Measurements from ENCODE around the gene KCNE4. TPM values are rescaled to one million over a fixed set of nuclear protein-coding genes. Genes with fewer than 3 reads are reported as not detected.

Gene KCNE4
- polyA plus RNA-seq, 1 donor from 2014 or later = not detected

DNA sequence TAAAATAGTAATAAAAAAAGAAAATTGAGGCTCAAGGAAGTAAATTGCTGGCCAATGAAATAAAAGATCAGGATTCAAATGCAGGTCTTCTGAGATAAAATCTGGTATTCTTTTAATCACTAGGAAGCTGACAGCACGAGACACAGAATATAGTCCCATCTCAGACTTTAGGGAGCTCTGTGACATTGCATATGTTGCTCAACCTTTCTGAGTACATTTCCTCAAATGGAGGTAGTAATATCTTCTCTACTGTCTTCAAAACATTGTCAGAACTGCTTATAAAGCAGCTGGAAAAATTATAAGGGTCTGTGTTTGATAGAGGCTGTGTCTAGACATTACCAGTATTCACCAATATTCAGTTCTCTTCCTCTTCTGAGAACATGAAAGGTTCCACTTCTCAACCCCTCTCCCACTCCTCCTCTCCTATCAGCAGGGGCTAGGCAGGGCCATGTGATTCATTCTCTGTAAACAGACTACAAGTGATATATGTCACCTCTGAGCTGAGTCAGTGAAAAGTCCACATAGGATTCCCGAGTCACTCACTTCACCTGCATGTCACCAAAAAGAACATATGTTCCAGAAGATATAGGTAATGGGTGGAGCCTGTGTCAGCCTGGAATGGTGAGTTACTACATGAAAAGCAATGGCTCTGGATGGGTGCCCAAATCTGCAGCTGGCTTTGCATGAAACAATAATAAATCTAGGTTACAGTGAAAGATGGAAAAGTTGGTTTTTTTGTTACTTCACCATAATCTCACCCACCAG lies 7.1 kb downstream of the KCNE4 start:
- no peak overlapping the region for H3K4me2 ChIP-seq (ENCODE audit: low read length)
- no peak for TF ChIP-seq RAD21 (conservative IDR thresholded peaks at IDR 0.05)
- TF ChIP-seq, protein P1, sequence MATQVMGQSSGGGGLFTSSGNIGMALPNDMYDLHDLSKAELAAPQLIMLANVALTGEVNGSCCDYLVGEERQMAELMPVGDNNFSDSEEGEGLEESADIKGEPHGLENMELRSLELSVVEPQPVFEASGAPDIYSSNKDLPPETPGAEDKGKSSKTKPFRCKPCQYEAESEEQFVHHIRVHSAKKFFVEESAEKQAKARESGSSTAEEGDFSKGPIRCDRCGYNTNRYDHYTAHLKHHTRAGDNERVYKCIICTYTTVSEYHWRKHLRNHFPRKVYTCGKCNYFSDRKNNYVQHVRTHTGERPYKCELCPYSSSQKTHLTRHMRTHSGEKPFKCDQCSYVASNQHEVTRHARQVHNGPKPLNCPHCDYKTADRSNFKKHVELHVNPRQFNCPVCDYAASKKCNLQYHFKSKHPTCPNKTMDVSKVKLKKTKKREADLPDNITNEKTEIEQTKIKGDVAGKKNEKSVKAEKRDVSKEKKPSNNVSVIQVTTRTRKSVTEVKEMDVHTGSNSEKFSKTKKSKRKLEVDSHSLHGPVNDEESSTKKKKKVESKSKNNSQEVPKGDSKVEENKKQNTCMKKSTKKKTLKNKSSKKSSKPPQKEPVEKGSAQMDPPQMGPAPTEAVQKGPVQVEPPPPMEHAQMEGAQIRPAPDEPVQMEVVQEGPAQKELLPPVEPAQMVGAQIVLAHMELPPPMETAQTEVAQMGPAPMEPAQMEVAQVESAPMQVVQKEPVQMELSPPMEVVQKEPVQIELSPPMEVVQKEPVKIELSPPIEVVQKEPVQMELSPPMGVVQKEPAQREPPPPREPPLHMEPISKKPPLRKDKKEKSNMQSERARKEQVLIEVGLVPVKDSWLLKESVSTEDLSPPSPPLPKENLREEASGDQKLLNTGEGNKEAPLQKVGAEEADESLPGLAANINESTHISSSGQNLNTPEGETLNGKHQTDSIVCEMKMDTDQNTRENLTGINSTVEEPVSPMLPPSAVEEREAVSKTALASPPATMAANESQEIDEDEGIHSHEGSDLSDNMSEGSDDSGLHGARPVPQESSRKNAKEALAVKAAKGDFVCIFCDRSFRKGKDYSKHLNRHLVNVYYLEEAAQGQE (IDR thresholded peaks at IDR 0.05; ENCODE audit: borderline replicate concordance) = no peak
- TF ChIP-seq EZH2 (IDR thresholded peaks at IDR 0.05; ENCODE audit: borderline replicate concordance, insufficient read depth, low read length, poor library complexity, severe bottlenecking) = no peak
- TF ChIP-seq SMC3 (conservative IDR thresholded peaks at IDR 0.05; ENCODE audit: poor library complexity) = no peak
- TF ChIP-seq MXI1 (conservative IDR thresholded peaks at IDR 0.05; ENCODE audit: poor library complexity, severe bottlenecking) = no peak
- TF ChIP-seq EP300 (conservative IDR thresholded peaks at IDR 0.05; ENCODE audit: poor library complexity, severe bottlenecking) = no peak
- TF ChIP-seq, protein P2, sequence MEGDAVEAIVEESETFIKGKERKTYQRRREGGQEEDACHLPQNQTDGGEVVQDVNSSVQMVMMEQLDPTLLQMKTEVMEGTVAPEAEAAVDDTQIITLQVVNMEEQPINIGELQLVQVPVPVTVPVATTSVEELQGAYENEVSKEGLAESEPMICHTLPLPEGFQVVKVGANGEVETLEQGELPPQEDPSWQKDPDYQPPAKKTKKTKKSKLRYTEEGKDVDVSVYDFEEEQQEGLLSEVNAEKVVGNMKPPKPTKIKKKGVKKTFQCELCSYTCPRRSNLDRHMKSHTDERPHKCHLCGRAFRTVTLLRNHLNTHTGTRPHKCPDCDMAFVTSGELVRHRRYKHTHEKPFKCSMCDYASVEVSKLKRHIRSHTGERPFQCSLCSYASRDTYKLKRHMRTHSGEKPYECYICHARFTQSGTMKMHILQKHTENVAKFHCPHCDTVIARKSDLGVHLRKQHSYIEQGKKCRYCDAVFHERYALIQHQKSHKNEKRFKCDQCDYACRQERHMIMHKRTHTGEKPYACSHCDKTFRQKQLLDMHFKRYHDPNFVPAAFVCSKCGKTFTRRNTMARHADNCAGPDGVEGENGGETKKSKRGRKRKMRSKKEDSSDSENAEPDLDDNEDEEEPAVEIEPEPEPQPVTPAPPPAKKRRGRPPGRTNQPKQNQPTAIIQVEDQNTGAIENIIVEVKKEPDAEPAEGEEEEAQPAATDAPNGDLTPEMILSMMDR (IDR thresholded peaks at IDR 0.05; ENCODE audit: poor library complexity, severe bottlenecking) = no peak
- no peak for TF ChIP-seq TAF1 (IDR thresholded peaks at IDR 0.05; ENCODE audit: low read depth)
- no peak overlapping the region for H2AFZ ChIP-seq (ENCODE audit: low read depth, low read length)
- H3K9me2 ChIP-seq (ENCODE audit: insufficient read depth, low read length) = no peaks in the 10 kb centered on the region
- H3K9me3 ChIP-seq (ENCODE audit: low read length) = no peaks in the 10 kb centered on the region
- no peaks in the 10 kb centered on the region for H3F3A ChIP-seq (ENCODE audit: insufficient read depth, low read length, poor library complexity, severe bottlenecking)
- H3K27me3 ChIP-seq (ENCODE audit: insufficient read depth, low read depth, low read length) = no peaks in the 10 kb centered on the region
- H3K79me2 ChIP-seq (replicated peaks; ENCODE audit: insufficient read depth, low read length) = no peaks in the 10 kb centered on the region
- no peaks in the 10 kb centered on the region for H3K36me3 ChIP-seq (ENCODE audit: insufficient read depth, low read length)
- H3K9ac ChIP-seq (ENCODE audit: low read length) = no peak overlapping the region
- no peak overlapping the region for H3K4me3 ChIP-seq (ENCODE audit: low read length)
- no peak overlapping the region for H3K27ac ChIP-seq (ENCODE audit: low read length)
- no peaks in the 10 kb centered on the region for H4K20me1 ChIP-seq (ENCODE audit: insufficient read depth)

DNA sequence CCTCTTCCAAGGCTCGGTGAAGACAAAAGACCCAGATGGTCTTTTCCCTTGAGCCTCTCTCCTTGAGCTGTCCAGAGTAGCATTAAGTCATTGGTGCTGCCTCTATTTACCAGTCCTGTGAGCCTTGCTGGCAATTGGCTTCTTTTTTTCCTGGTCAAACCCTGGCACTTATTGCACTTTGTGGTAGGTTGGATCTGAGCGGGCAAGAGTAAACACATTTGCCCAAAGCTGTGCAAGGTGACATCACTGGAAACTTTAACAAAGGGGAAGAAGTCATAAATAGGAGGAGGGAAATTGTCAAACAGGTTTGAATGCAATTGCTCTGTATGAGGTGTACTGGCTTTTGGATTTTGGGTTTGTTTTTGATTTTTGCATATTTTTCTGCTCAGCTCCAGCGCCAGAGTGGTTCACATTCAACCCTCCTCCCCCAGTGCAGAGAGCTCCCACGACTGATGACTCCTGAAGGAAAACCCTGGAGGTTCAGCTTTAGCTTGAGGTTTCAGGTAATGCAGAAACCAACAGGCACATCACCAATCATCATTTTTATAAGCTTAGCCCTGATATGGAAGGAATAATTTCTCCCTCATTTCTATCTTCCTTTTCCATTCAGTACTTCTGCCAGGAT lies 8.3 kb downstream of the KCNE4 start:
- TF ChIP-seq MXI1 (conservative IDR thresholded peaks at IDR 0.05; ENCODE audit: poor library complexity, severe bottlenecking) = no peak
- TF ChIP-seq, protein P2 (IDR thresholded peaks at IDR 0.05; ENCODE audit: poor library complexity, severe bottlenecking) = no peak
- no peak for TF ChIP-seq TAF1 (IDR thresholded peaks at IDR 0.05; ENCODE audit: low read depth)
- TF ChIP-seq, protein P1 (IDR thresholded peaks at IDR 0.05; ENCODE audit: borderline replicate concordance) = no peak
- TF ChIP-seq RAD21 (conservative IDR thresholded peaks at IDR 0.05) = no peak
- TF ChIP-seq EZH2 (IDR thresholded peaks at IDR 0.05; ENCODE audit: borderline replicate concordance, insufficient read depth, low read length, poor library complexity, severe bottlenecking) = no peak
- TF ChIP-seq EP300 (conservative IDR thresholded peaks at IDR 0.05; ENCODE audit: poor library complexity, severe bottlenecking) = no peak
- no peak for TF ChIP-seq POLR2AphosphoS5 (IDR thresholded peaks at IDR 0.05)
- TF ChIP-seq SMC3 (conservative IDR thresholded peaks at IDR 0.05; ENCODE audit: poor library complexity) = no peak
- no peak overlapping the region for H3K9ac ChIP-seq (ENCODE audit: low read length)
- no peaks in the 10 kb centered on the region for H3K9me3 ChIP-seq (ENCODE audit: low read length)
- H3K4me3 ChIP-seq (ENCODE audit: low read length) = no peak overlapping the region
- no peaks in the 10 kb centered on the region for H3K27me3 ChIP-seq (ENCODE audit: insufficient read depth, low read depth, low read length)
- no peaks in the 10 kb centered on the region for H3K9me2 ChIP-seq (ENCODE audit: insufficient read depth, low read length)
- no peaks in the 10 kb centered on the region for H3K36me3 ChIP-seq (ENCODE audit: insufficient read depth, low read length)
- no peaks in the 10 kb centered on the region for H3F3A ChIP-seq (ENCODE audit: insufficient read depth, low read length, poor library complexity, severe bottlenecking)
- H3K79me2 ChIP-seq (replicated peaks; ENCODE audit: insufficient read depth, low read length) = no peaks in the 10 kb centered on the region
- no peak overlapping the region for H3K4me2 ChIP-seq (ENCODE audit: low read length)
- no peak overlapping the region for H3K27ac ChIP-seq (ENCODE audit: low read length)
- H2AFZ ChIP-seq (ENCODE audit: low read depth, low read length) = no peak overlapping the region
- H4K20me1 ChIP-seq (ENCODE audit: insufficient read depth) = no peaks in the 10 kb centered on the region
